Measurements from ENCODE around the gene NES. TPM values are rescaled to one million over a fixed set of nuclear protein-coding genes. Genes with fewer than 3 reads are reported as not detected.

NES gene
- total RNA-seq, 1 donor from 2014 or later, result 26.1 TPM

- peak; percentile 36 for DNase-seq (ENCODE audit: low spot score)
These were observed 27.7 kb upstream of the NES start for GRCh38 chr1:156704930-156705320.

- DNase-seq (ENCODE audit: low spot score), result no peak
These were observed 27.0 kb upstream of the NES start for GRCh38 chr1:156704166-156704711.

- DNase-seq (ENCODE audit: low spot score), result no peak
These were observed 26.5 kb upstream of the NES start for GRCh38 chr1:156703741-156704140.

GRCh38 chr1:156703336-156703735 lies 26.1 kb upstream of the NES start:
- no peak for DNase-seq (ENCODE audit: low spot score)

GRCh38 chr1:156700736-156701531 lies 23.7 kb upstream of the NES start:
- no peak for DNase-seq (ENCODE audit: low spot score)

GRCh38 chr1:156698995-156699394 lies 21.8 kb upstream of the NES start:
- DNase-seq (ENCODE audit: low spot score), result no peak

GRCh38 chr1:156697481-156697880 lies 20.3 kb upstream of the NES start:
- DNase-seq (ENCODE audit: low spot score), result no peak

- no peak for DNase-seq (ENCODE audit: low spot score)
These were observed 19.5 kb upstream of the NES start for GRCh38 chr1:156696755-156697154.

- DNase-seq (ENCODE audit: low spot score), result no peak
These were observed 17.4 kb upstream of the NES start for GRCh38 chr1:156694690-156694962.

GRCh38 chr1:156693848-156694689 lies 16.9 kb upstream of the NES start:
- DNase-seq (ENCODE audit: low spot score), result no peak

- no peak for DNase-seq (ENCODE audit: low spot score)
These were observed 16.0 kb upstream of the NES start for GRCh38 chr1:156692925-156693847.

- DNase-seq (ENCODE audit: low spot score), result no peak
These were observed 15.3 kb upstream of the NES start for GRCh38 chr1:156692441-156692924.

GRCh38 chr1:156691665-156692440 lies 14.6 kb upstream of the NES start:
- no peak for DNase-seq (ENCODE audit: low spot score)

- no peak for DNase-seq (ENCODE audit: low spot score)
These were observed 14.0 kb upstream of the NES start for GRCh38 chr1:156691191-156691590.

GRCh38 chr1:156690675-156691036 lies 13.4 kb upstream of the NES start:
- DNase-seq (ENCODE audit: low spot score), result no peak

- no peak for DNase-seq (ENCODE audit: low spot score)
These were observed 12.9 kb upstream of the NES start for GRCh38 chr1:156689953-156690674.

GRCh38 chr1:156689035-156689952 lies 12.1 kb upstream of the NES start:
- DNase-seq (ENCODE audit: low spot score), result peak; percentile 72

GRCh38 chr1:156684227-156684782 lies 7.1 kb upstream of the NES start:
- DNase-seq (ENCODE audit: low spot score), result no peak

All from mucosa of gallbladder (tissue), 1 donor.